ENCODE data around the gene PDZRN3.

GRCh38 chr3:73624821-73625665 lies at the start of gene PDZRN3:
- TF ChIP-seq TSHZ2 (CRISPR knock-in tag; IDR thresholded peaks at IDR 0.05) (no peak), PATZ1 (CRISPR knock-in tag; IDR thresholded peaks at IDR 0.05; ENCODE audit: borderline replicate concordance) (no peak), ZC3H10 (CRISPR knock-in tag; IDR thresholded peaks at IDR 0.05) (no peak), RARB (CRISPR knock-in tag; IDR thresholded peaks at IDR 0.05) (no peak), ZNF70 (CRISPR knock-in tag; IDR thresholded peaks at IDR 0.05) (no peak), CSDC2 (CRISPR knock-in tag; IDR thresholded peaks at IDR 0.05) (no peak), ZFP30 (CRISPR knock-in tag; IDR thresholded peaks at IDR 0.05) (no peak), BACH2 (CRISPR knock-in tag; IDR thresholded peaks at IDR 0.05; ENCODE audit: borderline replicate concordance) (no peak)
